Measurements from ENCODE around the gene IFNG.

Gene IFNG

GRCh38 chr12:68154779-68155178 lies 4.8 kb downstream of the IFNG start:
- Histone ChIP-seq H3K4me2 (no peak overlapping the region), H3K4me1 (peaks cover 0 to 21% (median 0%) of the 10 kb centered on the region in 10 experiments; a peak in 3 of 20 replicates), H4K20me1 (no peaks in the 10 kb centered on the region), H3K9me3 (replicated peaks in 1 of 11) (peaks cover 0 to 18% (median 3%) of the 10 kb centered on the region in 11 experiments; a peak in 9 of 22 replicates), H3K27ac (no peak overlapping the region), H3K9ac (no peak overlapping the region), H3K4me3 (no peak overlapping the region), H3K27me3 (no peaks in the 10 kb centered on the region), H3K36me3 (no peaks in the 10 kb centered on the region)
- TF ChIP-seq Cebpa-rat (IDR thresholded peaks at IDR 0.05) = no peak

- no peak overlapping the region for H3K27ac ChIP-seq
- no peak overlapping the region for H3K9ac ChIP-seq
- H3K4me3 ChIP-seq = no peak overlapping the region
- no peaks in the 10 kb centered on the region for H3K36me3 ChIP-seq
- no peaks in the 10 kb centered on the region for H4K20me1 ChIP-seq
- no peaks in the 10 kb centered on the region for H3K27me3 ChIP-seq
- peak overlapping the region in 3 of 11 experiments; percentile 18 to 33 (median 24); a peak in 5 of 22 replicates for H3K4me2 ChIP-seq
- peaks cover 0 to 18% (median 3%) of the 10 kb centered on the region in 11 experiments; a peak in 9 of 22 replicates for H3K9me3 ChIP-seq (replicated peaks in 1 of 11)
- TF ChIP-seq Cebpa-rat (IDR thresholded peaks at IDR 0.05) = no peak
- H3K4me1 ChIP-seq = peaks cover 0 to 16% (median 7%) of the 10 kb centered on the region in 10 experiments; a peak in 9 of 20 replicates
Measured at GRCh38 chr12:68148261-68148951, 11.1 kb downstream of the IFNG start.

- Histone ChIP-seq H3K9ac (no peak overlapping the region), H3K27me3 (no peaks in the 10 kb centered on the region), H3K4me2 (peak overlapping the region in 2 of 11 experiments; percentile 41 to 63; a peak in 4 of 22 replicates), H4K20me1 (no peaks in the 10 kb centered on the region), H3K4me3 (no peak overlapping the region), H3K36me3 (no peaks in the 10 kb centered on the region), H3K9me3 (replicated peaks in 1 of 11) (no peaks in the 10 kb centered on the region), H3K4me1 (peaks cover 6 to 69% (median 10%) of the 10 kb centered on the region in 10 experiments; a peak in 14 of 20 replicates), H3K27ac (peak overlapping the region in 2 of 11 experiments; percentile 59 to 60; a peak in 3 of 22 replicates)
- no peak for TF ChIP-seq Cebpa-rat (IDR thresholded peaks at IDR 0.05)
Measured at GRCh38 chr12:68140556-68140955, 19.0 kb downstream of the IFNG start.

GRCh38 chr12:68139941-68140340 lies 19.6 kb downstream of the IFNG start:
- TF ChIP-seq Cebpa-rat (IDR thresholded peaks at IDR 0.05) = no peak
- Histone ChIP-seq H3K27me3 (no peaks in the 10 kb centered on the region), H3K4me3 (no peak overlapping the region), H3K9ac (no peak overlapping the region), H3K27ac (peak overlapping the region in 2 of 11 experiments; percentile 59 to 60; a peak in 3 of 22 replicates), H3K4me1 (peaks cover 6 to 72% (median 10%) of the 10 kb centered on the region in 10 experiments; a peak in 14 of 20 replicates), H4K20me1 (no peaks in the 10 kb centered on the region), H3K4me2 (peak overlapping the region in 2 of 11 experiments; percentile 41 to 63; a peak in 4 of 22 replicates), H3K9me3 (replicated peaks in 1 of 11) (no peaks in the 10 kb centered on the region), H3K36me3 (no peaks in the 10 kb centered on the region)

- Histone ChIP-seq H3K9me3 (replicated peaks in 1 of 11) (peaks cover 0 to 3% (median 0%) of the 10 kb centered on the region in 11 experiments; a peak in 2 of 22 replicates), H3K36me3 (no peaks in the 10 kb centered on the region), H3K4me2 (peak overlapping the region in 2 of 11 experiments; percentile 41 to 63; a peak in 4 of 22 replicates), H3K27me3 (no peaks in the 10 kb centered on the region), H3K4me1 (peaks cover 6 to 77% (median 10%) of the 10 kb centered on the region in 10 experiments; a peak in 14 of 20 replicates), H3K9ac (no peak overlapping the region), H3K4me3 (no peak overlapping the region), H4K20me1 (no peaks in the 10 kb centered on the region), H3K27ac (0 out of 22 replicates have a peak overlapping the region, but pooled peaks of 2 of the 11 experiments have one; percentile 4 to 34)
- TF ChIP-seq Cebpa-rat (IDR thresholded peaks at IDR 0.05) = no peak
Measured at GRCh38 chr12:68139001-68139400, 20.5 kb downstream of the IFNG start.

- no peaks in the 10 kb centered on the region for H3K27me3 ChIP-seq
- no peaks in the 10 kb centered on the region for H3K36me3 ChIP-seq
- H4K20me1 ChIP-seq = no peaks in the 10 kb centered on the region
- peak overlapping the region in 2 of 11 experiments; percentile 7 to 34; a peak in 1 of 22 replicates for H3K27ac ChIP-seq
- H3K9me3 ChIP-seq (replicated peaks in 1 of 11) = peaks cover 0 to 4% (median 0%) of the 10 kb centered on the region in 11 experiments; a peak in 4 of 22 replicates
- H3K4me1 ChIP-seq = peaks cover 6 to 77% (median 10%) of the 10 kb centered on the region in 10 experiments; a peak in 14 of 20 replicates
- no peak overlapping the region for H3K9ac ChIP-seq
- no peak for TF ChIP-seq Cebpa-rat (IDR thresholded peaks at IDR 0.05)
- peak overlapping the region in 2 of 11 experiments; percentile 41 to 63; a peak in 4 of 22 replicates for H3K4me2 ChIP-seq
- H3K4me3 ChIP-seq = no peak overlapping the region
Measured at GRCh38 chr12:68138480-68138879, 21.1 kb downstream of the IFNG start.

GRCh38 chr12:68137335-68137830 lies 22.2 kb downstream of the IFNG start:
- H3K27me3 ChIP-seq = no peaks in the 10 kb centered on the region
- H3K9ac ChIP-seq = no peak overlapping the region
- H3K9me3 ChIP-seq (replicated peaks in 1 of 11) = peaks cover 7 to 14% (median 11%) of the 10 kb centered on the region in 11 experiments; a peak in 18 of 22 replicates
- H3K36me3 ChIP-seq = no peaks in the 10 kb centered on the region
- no peak for TF ChIP-seq Cebpa-rat (IDR thresholded peaks at IDR 0.05)
- H3K27ac ChIP-seq = peak overlapping the region in 2 of 11 experiments; percentile 12 to 30; a peak in 2 of 22 replicates
- H3K4me1 ChIP-seq = peaks cover 6 to 66% (median 10%) of the 10 kb centered on the region in 10 experiments; a peak in 14 of 20 replicates
- no peak overlapping the region for H3K4me3 ChIP-seq
- H3K4me2 ChIP-seq = peak overlapping the region; percentile 3 to 63 (median 34); a peak in 20 of 22 replicates
- no peaks in the 10 kb centered on the region for H4K20me1 ChIP-seq

- no peaks in the 10 kb centered on the region for H3K36me3 ChIP-seq
- H3K27ac ChIP-seq = no peak overlapping the region
- peaks cover 25 to 32% (median 29%) of the 10 kb centered on the region in 11 experiments for H3K9me3 ChIP-seq (replicated peaks in 1 of 11)
- TF ChIP-seq Cebpa-rat (IDR thresholded peaks at IDR 0.05) = no peak
- peaks cover 6 to 52% (median 10%) of the 10 kb centered on the region in 10 experiments; a peak in 14 of 20 replicates for H3K4me1 ChIP-seq
- no peaks in the 10 kb centered on the region for H4K20me1 ChIP-seq
- H3K27me3 ChIP-seq = no peaks in the 10 kb centered on the region
- H3K4me3 ChIP-seq = no peak overlapping the region
- H3K9ac ChIP-seq = no peak overlapping the region
- no peak overlapping the region for H3K4me2 ChIP-seq
Measured at GRCh38 chr12:68135520-68135919, 24.0 kb downstream of the IFNG start.

- no peak overlapping the region for H3K9ac ChIP-seq
- no peak for TF ChIP-seq Cebpa-rat (IDR thresholded peaks at IDR 0.05)
Measured at GRCh38 chr12:68131867-68132414, 27.6 kb downstream of the IFNG start.

More at GRCh38 chr12:68131867-68132414, 27.6 kb downstream of the IFNG start:
- H4K20me1 ChIP-seq = no peaks in the 10 kb centered on the region
- no peak overlapping the region for H3K4me3 ChIP-seq
- peaks cover 0 to 16% (median 1%) of the 10 kb centered on the region in 10 experiments; a peak in 12 of 20 replicates for H3K4me1 ChIP-seq
- no peaks in the 10 kb centered on the region for H3K27me3 ChIP-seq
- H3K9me3 ChIP-seq (replicated peaks in 1 of 11) = peaks cover 57 to 65% (median 60%) of the 10 kb centered on the region in 11 experiments
- no peak overlapping the region for H3K4me2 ChIP-seq
- no peak overlapping the region for H3K27ac ChIP-seq
- H3K36me3 ChIP-seq = no peaks in the 10 kb centered on the region
